ENCODE data around the gene EEPD1. TPM values are rescaled to one million over a fixed set of nuclear protein-coding genes. Genes with fewer than 3 reads are reported as not detected.

The EEPD1 gene
- total RNA-seq, 1 donor from 2014 or later, result 14.0 TPM

DNA sequence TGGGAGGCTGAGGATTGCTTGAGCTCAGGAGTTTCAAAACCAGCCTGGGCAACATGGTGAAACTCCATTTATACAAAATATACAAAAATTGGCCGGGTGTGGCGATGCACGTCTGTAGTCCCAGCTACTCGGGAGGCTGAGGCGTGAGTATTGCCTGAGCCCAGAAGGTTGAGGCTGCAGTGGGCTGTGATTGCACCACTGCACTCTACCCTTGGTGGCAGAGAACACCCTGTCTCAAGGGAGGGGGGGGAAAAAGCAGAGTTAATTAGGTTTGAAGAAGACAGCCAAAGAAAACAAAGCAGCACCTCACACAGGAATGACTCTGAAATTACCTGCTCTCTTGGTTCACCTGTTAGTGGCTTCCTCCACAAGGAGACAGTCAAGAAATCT lies 110.0 kb downstream of the EEPD1 start:
- TF ChIP-seq, protein P1, sequence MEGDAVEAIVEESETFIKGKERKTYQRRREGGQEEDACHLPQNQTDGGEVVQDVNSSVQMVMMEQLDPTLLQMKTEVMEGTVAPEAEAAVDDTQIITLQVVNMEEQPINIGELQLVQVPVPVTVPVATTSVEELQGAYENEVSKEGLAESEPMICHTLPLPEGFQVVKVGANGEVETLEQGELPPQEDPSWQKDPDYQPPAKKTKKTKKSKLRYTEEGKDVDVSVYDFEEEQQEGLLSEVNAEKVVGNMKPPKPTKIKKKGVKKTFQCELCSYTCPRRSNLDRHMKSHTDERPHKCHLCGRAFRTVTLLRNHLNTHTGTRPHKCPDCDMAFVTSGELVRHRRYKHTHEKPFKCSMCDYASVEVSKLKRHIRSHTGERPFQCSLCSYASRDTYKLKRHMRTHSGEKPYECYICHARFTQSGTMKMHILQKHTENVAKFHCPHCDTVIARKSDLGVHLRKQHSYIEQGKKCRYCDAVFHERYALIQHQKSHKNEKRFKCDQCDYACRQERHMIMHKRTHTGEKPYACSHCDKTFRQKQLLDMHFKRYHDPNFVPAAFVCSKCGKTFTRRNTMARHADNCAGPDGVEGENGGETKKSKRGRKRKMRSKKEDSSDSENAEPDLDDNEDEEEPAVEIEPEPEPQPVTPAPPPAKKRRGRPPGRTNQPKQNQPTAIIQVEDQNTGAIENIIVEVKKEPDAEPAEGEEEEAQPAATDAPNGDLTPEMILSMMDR (IDR thresholded peaks at IDR 0.05), result no peak
- Histone ChIP-seq H3K36me3 (no peaks in the 10 kb centered on the region), H3K9me3 (no peaks in the 10 kb centered on the region), H3K27me3 (no peaks in the 10 kb centered on the region), H3K4me3 (no peak overlapping the region), H3K27ac (peak overlapping the region; percentile 56 to 80), H3K4me1 (peaks cover 29 to 47% of the 10 kb centered on the region in 2 donors)
- intact Hi-C loops (cut with DNase I), result no loop called here
- DNase-seq (ENCODE audit: low spot score in 2 of 2), result no peak

DNA sequence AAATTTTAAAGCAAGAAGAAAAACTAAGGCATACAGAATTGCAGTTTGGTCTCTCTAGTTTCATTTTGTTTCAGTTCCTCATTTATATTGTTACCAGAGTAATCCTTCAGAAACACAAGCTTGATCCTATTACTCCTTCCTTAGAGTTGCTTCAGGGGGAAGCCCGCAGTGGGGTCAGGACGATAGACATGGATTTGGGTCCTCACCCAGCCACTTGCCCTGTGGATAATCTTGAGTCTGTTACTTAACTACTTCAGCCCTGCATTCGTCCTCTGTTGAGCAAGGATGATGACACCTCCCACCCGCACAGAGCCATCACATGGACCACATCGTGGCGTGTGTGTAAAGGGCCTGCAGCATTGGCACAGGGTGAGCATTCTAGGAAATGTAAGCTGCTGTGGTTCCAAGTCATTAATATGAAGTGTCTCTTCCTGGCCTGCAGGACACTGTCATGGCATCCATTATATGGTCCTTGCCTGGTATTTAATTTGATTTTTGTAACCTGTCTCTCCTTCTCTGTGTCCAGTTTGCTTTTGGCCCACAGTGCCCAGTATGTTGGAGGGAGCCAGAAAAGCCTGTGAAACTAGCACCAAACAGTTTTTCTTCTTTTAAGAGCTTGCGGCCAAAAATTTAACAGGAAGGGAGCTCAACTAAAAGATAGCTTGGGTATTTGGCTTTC lies 111.2 kb downstream of the EEPD1 start:
- peak overlapping the region in 1 of 2 donors; percentile 6 for H3K4me3 ChIP-seq
- intact Hi-C loops (cut with DNase I), result no loop called here
- TF ChIP-seq, protein P1 (IDR thresholded peaks at IDR 0.05), result no peak
- peaks cover 26 to 44% of the 10 kb centered on the region in 2 donors for H3K4me1 ChIP-seq
- H3K36me3 ChIP-seq, result no peaks in the 10 kb centered on the region
- no peaks in the 10 kb centered on the region for H3K9me3 ChIP-seq
- DNase-seq (ENCODE audit: low spot score in 2 of 2), result peak in 1 of 2 donors; percentile 76
- peak overlapping the region; percentile 56 to 80 for H3K27ac ChIP-seq
- H3K27me3 ChIP-seq, result no peaks in the 10 kb centered on the region

DNA sequence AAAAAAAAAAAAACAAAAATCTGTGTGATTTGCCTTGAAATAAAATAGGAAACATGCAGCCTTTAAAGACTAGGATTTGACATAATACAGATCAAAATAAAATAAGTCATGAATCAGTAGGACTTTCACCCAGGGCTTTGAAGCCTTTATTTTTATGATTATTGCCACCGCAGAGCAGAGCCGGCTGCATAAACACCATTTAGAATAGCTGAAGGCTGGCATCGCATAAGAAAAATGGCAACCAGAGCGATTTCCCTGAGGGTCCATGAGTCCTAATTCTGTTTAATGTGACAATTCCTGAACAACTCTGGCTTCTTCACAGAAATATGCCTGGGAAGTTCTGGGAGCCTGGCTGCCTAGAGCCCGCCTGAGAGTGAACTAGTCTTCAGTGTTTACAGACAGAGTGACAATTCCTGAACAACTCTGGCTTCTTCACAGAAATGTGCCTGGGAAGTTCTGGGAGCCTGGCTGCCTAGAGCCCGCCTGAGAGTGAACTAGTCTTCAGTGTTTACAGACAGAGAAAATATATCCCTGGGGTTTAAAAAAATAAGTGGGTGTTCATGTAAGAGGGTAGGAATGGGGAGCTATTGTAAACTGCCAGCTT lies 112.0 kb downstream of the EEPD1 start:
- TF ChIP-seq, protein P1 (IDR thresholded peaks at IDR 0.05), result no peak
- Histone ChIP-seq H3K27ac (peak overlapping the region; percentile 56 to 80), H3K9me3 (no peaks in the 10 kb centered on the region), H3K4me1 (peaks cover 26 to 44% of the 10 kb centered on the region in 2 donors), H3K36me3 (no peaks in the 10 kb centered on the region), H3K4me3 (peak overlapping the region in 1 of 2 donors; percentile 6), H3K27me3 (no peaks in the 10 kb centered on the region)
- intact Hi-C loops (cut with DNase I), result no loop called here
- no peak for DNase-seq (ENCODE audit: low spot score in 2 of 2)

DNA sequence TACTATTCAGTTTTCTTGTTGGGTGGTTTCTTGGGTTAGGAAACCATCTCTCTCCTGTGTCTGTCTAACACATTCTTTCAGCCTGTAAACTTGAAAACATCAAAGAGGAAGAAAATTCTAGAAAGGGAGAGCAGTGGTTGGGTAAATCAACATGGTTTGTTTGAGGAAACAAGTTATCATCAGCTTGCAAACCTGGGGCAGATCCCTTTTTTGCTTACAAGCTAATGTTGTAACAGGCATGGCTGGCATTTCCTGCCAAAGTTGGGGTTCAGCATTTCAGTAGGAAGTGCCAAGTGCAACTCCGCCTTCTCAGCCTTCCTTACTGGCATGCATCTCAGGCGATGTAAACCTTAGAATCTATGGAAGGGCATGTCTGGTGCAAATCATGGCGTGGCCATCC lies 112.6 kb downstream of the EEPD1 start:
- no peaks in the 10 kb centered on the region for H3K27me3 ChIP-seq
- no peaks in the 10 kb centered on the region for H3K36me3 ChIP-seq
- TF ChIP-seq, protein P1 (IDR thresholded peaks at IDR 0.05), result no peak
- intact Hi-C loops (cut with DNase I), result no loop called here
- H3K4me3 ChIP-seq, result no peak overlapping the region
- H3K27ac ChIP-seq, result peak overlapping the region; percentile 56 to 80
- no peaks in the 10 kb centered on the region for H3K9me3 ChIP-seq
- peaks cover 26 to 40% of the 10 kb centered on the region in 2 donors for H3K4me1 ChIP-seq
- no peak for DNase-seq (ENCODE audit: low spot score in 2 of 2)

DNA sequence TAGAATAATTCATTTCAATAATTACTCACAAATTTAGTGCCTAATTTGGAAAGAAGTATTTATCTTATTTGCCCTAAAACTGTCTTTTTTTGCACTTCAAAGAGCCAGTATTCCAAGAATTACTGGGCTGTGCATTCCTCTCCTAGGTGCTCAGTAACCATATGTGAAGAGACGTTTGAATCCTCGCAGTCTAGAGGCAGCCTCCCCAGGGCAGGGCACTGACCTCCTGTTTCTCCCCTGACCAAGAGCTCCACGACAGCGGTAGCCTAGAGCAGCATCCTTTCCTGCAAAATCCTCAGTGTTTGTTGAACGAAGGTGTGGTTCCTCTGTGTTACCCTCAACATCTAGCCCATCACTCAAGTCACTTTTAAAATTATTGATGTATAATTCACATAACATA lies 113.1 kb downstream of the EEPD1 start:
- TF ChIP-seq, protein P1 (IDR thresholded peaks at IDR 0.05), result no peak
- no peaks in the 10 kb centered on the region for H3K27me3 ChIP-seq
- H3K4me1 ChIP-seq, result peaks cover 26 to 38% of the 10 kb centered on the region in 2 donors
- no peaks in the 10 kb centered on the region for H3K9me3 ChIP-seq
- DNase-seq (ENCODE audit: low spot score in 2 of 2), result no peak
- H3K27ac ChIP-seq, result peak overlapping the region in 1 of 2 donors; percentile 80
- H3K4me3 ChIP-seq, result no peak overlapping the region
- intact Hi-C loops (cut with DNase I), result no loop called here
- H3K36me3 ChIP-seq, result no peaks in the 10 kb centered on the region
